A673 (cell line): ENCODE measurements around the gene CNIH1. TPM values are rescaled to one million over a fixed set of nuclear protein-coding genes. Genes with fewer than 3 reads are reported as not detected.

Source experiments
- BruUV-seq: library from RNA; stranded (reverse); fragments of 400-500 nt; replicated peaks from 2 replicates; lab custom pipeline; 2021; lab: Mats Ljungman, UMichigan
- CTCF ChIA-PET: fragments of 300-600 bp; sonication (Branson Sonifier 250); formaldehyde crosslinking; loops from one replicate; lab custom pipeline; 2022; ENCODE audit warnings: antibody characterized with exemption; lab: Charles Lee
- POLR2A ChIA-PET: fragments of 300-600 bp; sonication (Branson Sonifier 250); formaldehyde crosslinking; loops from one replicate; lab custom pipeline; 2022; ENCODE audit warnings: antibody characterized with exemption; ENCODE audit not compliant: low non-redundant PET; lab: Charles Lee
- DNase-seq: peaks from one replicate; pipeline ENCODE4 v3.0.0-alpha.2; 2015; ENCODE audit warnings: low spot score
- H3K27ac ChIP-seq: fragments of 200-600 bp; sonication (generic); 2 replicates; pipeline ENCODE4 v1.5.1; 2016; ENCODE audit warnings: mixed run types, low read depth, mild to moderate bottlenecking, mixed read lengths, antibody characterized with exemption, low read length; ENCODE audit not compliant: poor library complexity, severe bottlenecking
- H3K27me3 ChIP-seq: fragments of 200-600 bp; sonication (generic); replicated peaks from 2 replicates; pipeline ENCODE4 v1.6.1; 2017; ENCODE audit warnings: mixed run types, low read depth, mild to moderate bottlenecking, mixed read lengths, antibody characterized with exemption, low read length; ENCODE audit not compliant: insufficient read depth, poor library complexity
- H3K36me3 ChIP-seq: fragments of 200-600 bp; sonication (generic); 2 replicates; pipeline ENCODE4 v1.6.1; 2016; ENCODE audit warnings: mixed run types, mild to moderate bottlenecking, mixed read lengths, antibody characterized with exemption, low read length; ENCODE audit not compliant: insufficient read depth, poor library complexity, severe bottlenecking
- H3K4me1 ChIP-seq: fragments of 200-600 bp; sonication (generic); 2 replicates; pipeline ENCODE4 v1.6.1; 2017; ENCODE audit warnings: mixed run types, mild to moderate bottlenecking, mixed read lengths, antibody characterized with exemption, low read length; ENCODE audit not compliant: insufficient read depth, poor library complexity, severe bottlenecking
- H3K4me3 ChIP-seq: fragments of 200-600 bp; sonication (generic); 2 replicates; pipeline ENCODE4 v1.5.1; 2016; ENCODE audit warnings: low read depth, mixed run types, mild to moderate bottlenecking, mixed read lengths, low read length; ENCODE audit not compliant: poor library complexity, severe bottlenecking
- H3K9me3 ChIP-seq: fragments of 200-600 bp; sonication (generic); 2 replicates; pipeline ENCODE4 v1.6.1; 2016; ENCODE audit warnings: mixed run types, low read depth, mild to moderate bottlenecking, mixed read lengths, antibody characterized with exemption, low read length; ENCODE audit not compliant: poor library complexity, severe bottlenecking
- CTCF ChIP-seq: fragments of 300-800, 200-600 bp; sonication (generic); conservative IDR thresholded peaks from 2 replicates; pipeline ENCODE4 v1.5.1; 2017; ENCODE audit warnings: low read depth, mild to moderate bottlenecking, antibody characterized with exemption, low read length, moderate library complexity, mixed read lengths
- EZH2 ChIP-seq: fragments of 200-600 bp; sonication (generic); IDR thresholded peaks from 2 replicates; pipeline ENCODE4 v1.6.1; 2017; ENCODE audit warnings: borderline replicate concordance, low read depth, mild to moderate bottlenecking, mixed read lengths, antibody characterized with exemption, low read length; ENCODE audit not compliant: poor library complexity, severe bottlenecking
- intact Hi-C: fragments of 100-400 bp; cut with micrococcal nuclease; formaldehyde crosslinking; loops from one replicate; pipeline ENCODE4 v1.10.0; 2022; ENCODE audit not compliant: unreplicated experiment
- total RNA-seq: library from RNA; stranded (reverse); gene quantifications from 2 replicates; pipeline ENCODE4 v1.2.3, GENCODE V29; 2021

CNIH1 gene
- total RNA-seq, 1 experiment from 2014 or later = 170 TPM

GRCh38 chr14:54425537-54426274 is 15.5 kb downstream of the CNIH1 start:
- no TSS peak for BruUV-seq

GRCh38 chr14:54425068-54425467 is 16.1 kb downstream of the CNIH1 start:
- CTCF ChIA-PET = no interaction called here
- Histone ChIP-seq H3K4me1 (no peaks in the 10 kb centered on the region), H3K4me3 (no peak overlapping the region), H3K36me3 (peaks cover 57% of the 10 kb centered on the region), H3K27me3 (no peaks in the 10 kb centered on the region), H3K9me3 (no peaks in the 10 kb centered on the region), H3K27ac (no peak overlapping the region)
- no TSS peak for BruUV-seq
- intact Hi-C loops = no loop called here
- TF ChIP-seq CTCF (no peak), EZH2 (no peak)
- DNase-seq = no peak
- POLR2A ChIA-PET = interaction anchor here (0.5 to 0.7 kb wide), 2 partner anchors 21 to 28 kb away, joined by 4 read pairs; partner anchors contain the start of gene CDKN3

More at GRCh38 chr14:54425537-54426274, 15.5 kb downstream of the CNIH1 start:
- TF ChIP-seq EZH2 (no peak), CTCF (no peak)
- POLR2A ChIA-PET = interaction anchor here (0.7 kb wide), 1 partner anchor 20 kb away, joined by 4 read pairs; no protein-coding TSS in a partner anchor
- CTCF ChIA-PET = no interaction called here
- Histone ChIP-seq H3K4me3 (no peak overlapping the region), H3K36me3 (peaks cover 60% of the 10 kb centered on the region), H3K4me1 (no peaks in the 10 kb centered on the region), H3K27me3 (no peaks in the 10 kb centered on the region), H3K9me3 (no peaks in the 10 kb centered on the region), H3K27ac (no peak overlapping the region)
- intact Hi-C loops = no loop called here
- DNase-seq = no peak

- ChIA-PET CTCF (no interaction called here), POLR2A (interaction anchor here (0.5 kb wide), 1 partner anchor 28 kb away, joined by 4 read pairs; the partner anchor contains the start of gene CDKN3)
- Histone ChIP-seq H3K9me3 (no peaks in the 10 kb centered on the region), H3K27me3 (no peaks in the 10 kb centered on the region), H3K36me3 (peaks cover 53% of the 10 kb centered on the region), H3K4me1 (no peaks in the 10 kb centered on the region), H3K27ac (no peak overlapping the region), H3K4me3 (no peak overlapping the region)
- no peak for TF ChIP-seq CTCF
- no peak for TF ChIP-seq EZH2
- intact Hi-C loops = no loop called here
- no TSS peak for BruUV-seq
- no peak for DNase-seq
These were observed 16.7 kb downstream of the CNIH1 start for GRCh38 chr14:54424479-54424901.
